Adipose tissue (tissue), 3 donors: ENCODE data around the gene TUBB4B. TPM values are rescaled to one million over a fixed set of nuclear protein-coding genes. Genes with fewer than 3 reads are reported as not detected.

Source experiments
- polyA plus RNA-seq, 3 donors: library from polyadenylated mRNA; stranded (reverse); fragments of 200-250 nt; gene quantifications; one replicate each; pipeline ENCODE4 v1.2.3, GENCODE V29; 2013
- donor health status: healthy with polysubstance abuse.
- donor health status: Bipolar disorder and iron deficiency.
- donor health status: healthy.

The TUBB4B gene
- polyA plus RNA-seq, 3 donors, result 88.8 to 317 (median 145) TPM

Other genes with a start within 250 kb of the TUBB4B start
- 10 to 100 TPM; 34.1 to 51.5 (median 49.1) TPM for gene PAXX, start 248.9 kb upstream of the TUBB4B start, polyA plus RNA-seq
- gene CLIC3, start 244.7 kb upstream of the TUBB4B start, polyA plus RNA-seq, result 1 to 10 TPM in 2 of 3 donors, under 1 TPM in 1; 0.33 to 3.0 (median 3.0) TPM
- 10 to 100 TPM; 15.8 to 42.9 (median 33.1) TPM for gene ABCA2, start 213.1 kb upstream of the TUBB4B start, polyA plus RNA-seq
- gene FUT7, start 209.2 kb upstream of the TUBB4B start, polyA plus RNA-seq, result 1 to 10 TPM in 2 of 3 donors, under 1 TPM in 1; 0.10 to 1.5 (median 1.1) TPM
- gene NPDC1, start 195.1 kb upstream of the TUBB4B start, polyA plus RNA-seq, result 100 to 1,000 TPM in 2 of 3 donors, 10 to 100 TPM in 1; 45.3 to 213 (median 113) TPM
- gene ENTPD2, start 187.2 kb upstream of the TUBB4B start, polyA plus RNA-seq, result 1 to 10 TPM in 2 of 3 donors, under 1 TPM in 1; 0.61 to 1.6 (median 1.3) TPM
- gene SAPCD2, start 170.7 kb upstream of the TUBB4B start, polyA plus RNA-seq, result under 1 TPM; 0.11 to 0.34 (median 0.18) TPM
- gene UAP1L1, start 163.8 kb upstream of the TUBB4B start, polyA plus RNA-seq, result 1 to 10 TPM; 3.8 to 9.0 (median 6.0) TPM
- 10 to 100 TPM; 25.8 to 41.6 (median 31.2) TPM for gene MAN1B1, start 154.3 kb upstream of the TUBB4B start, polyA plus RNA-seq
- 100 to 1,000 TPM; 132 to 152 (median 140) TPM for gene DPP7, start 126.6 kb upstream of the TUBB4B start, polyA plus RNA-seq
- gene GRIN1, start 102.1 kb upstream of the TUBB4B start, polyA plus RNA-seq, result under 1 TPM in 1 of 3 donors, not detected in 2; 0.26 TPM
- gene LRRC26, start 71.2 kb upstream of the TUBB4B start, polyA plus RNA-seq, result under 1 TPM in 2 of 3 donors, not detected in 1; 0.40 to 0.47 TPM
- gene TMEM210, start 69.2 kb upstream of the TUBB4B start, polyA plus RNA-seq, result not detected
- 10 to 100 TPM; 27.5 to 39.9 (median 38.6) TPM for gene ANAPC2, start 52.7 kb upstream of the TUBB4B start, polyA plus RNA-seq
- 100 to 1,000 TPM in 1 of 3 donors, 10 to 100 TPM in 2; 70.9 to 103 (median 98.2) TPM for gene SSNA1, start 52.6 kb upstream of the TUBB4B start, polyA plus RNA-seq
- 10 to 100 TPM in 1 of 3 donors, 1 to 10 TPM in 2; 4.3 to 67.8 (median 4.5) TPM for gene TPRN, start 40.5 kb upstream of the TUBB4B start, polyA plus RNA-seq
- 10 to 100 TPM; 16.8 to 23.5 (median 22.8) TPM for gene TMEM203, start 35.6 kb upstream of the TUBB4B start, polyA plus RNA-seq
- gene NDOR1, start 35.6 kb upstream of the TUBB4B start, polyA plus RNA-seq, result 1 to 10 TPM; 4.9 to 8.4 (median 8.2) TPM
- 1 to 10 TPM; 2.8 to 4.0 (median 3.5) TPM for gene RNF208, start 19.0 kb upstream of the TUBB4B start, polyA plus RNA-seq
- under 1 TPM in 2 of 3 donors, not detected in 1; 0.20 to 0.88 TPM for gene CYSRT1, start 16.1 kb upstream of the TUBB4B start, polyA plus RNA-seq
- gene RNF224, start 13.8 kb upstream of the TUBB4B start, polyA plus RNA-seq, result under 1 TPM in 1 of 3 donors, not detected in 2; 0.18 TPM
- under 1 TPM in 2 of 3 donors, not detected in 1; 0.04 to 0.06 TPM for gene SLC34A3, start 10.4 kb upstream of the TUBB4B start, polyA plus RNA-seq
- gene STPG3, start 10.0 kb downstream of the TUBB4B start, polyA plus RNA-seq, result under 1 TPM in 1 of 3 donors, not detected in 2; 0.16 TPM
- 10 to 100 TPM; 36.1 to 38.9 (median 37.9) TPM for gene NELFB, start 14.0 kb downstream of the TUBB4B start, polyA plus RNA-seq
- gene TOR4A, start 36.4 kb downstream of the TUBB4B start, polyA plus RNA-seq, result 1 to 10 TPM; 2.1 to 5.8 (median 5.5) TPM
- 1 to 10 TPM; 2.3 to 5.9 (median 3.8) TPM for gene NRARP, start 61.0 kb downstream of the TUBB4B start, polyA plus RNA-seq
- 10 to 100 TPM in 2 of 3 donors, 1 to 10 TPM in 1; 7.6 to 38.5 (median 14.0) TPM for gene EXD3, start 181.9 kb downstream of the TUBB4B start, polyA plus RNA-seq
- gene NOXA1, start 182.1 kb downstream of the TUBB4B start, polyA plus RNA-seq, result 1 to 10 TPM; 2.0 to 6.8 (median 3.1) TPM
- 1 to 10 TPM in 1 of 3 donors, under 1 TPM in 1, not detected in 1; 0.66 to 1.1 TPM for gene ENTPD8, start 200.1 kb downstream of the TUBB4B start, polyA plus RNA-seq
- gene NSMF, start 218.0 kb downstream of the TUBB4B start, polyA plus RNA-seq, result 10 to 100 TPM; 38.2 to 39.5 (median 39.4) TPM